ENCODE data around the gene FOXJ2.

DNA sequence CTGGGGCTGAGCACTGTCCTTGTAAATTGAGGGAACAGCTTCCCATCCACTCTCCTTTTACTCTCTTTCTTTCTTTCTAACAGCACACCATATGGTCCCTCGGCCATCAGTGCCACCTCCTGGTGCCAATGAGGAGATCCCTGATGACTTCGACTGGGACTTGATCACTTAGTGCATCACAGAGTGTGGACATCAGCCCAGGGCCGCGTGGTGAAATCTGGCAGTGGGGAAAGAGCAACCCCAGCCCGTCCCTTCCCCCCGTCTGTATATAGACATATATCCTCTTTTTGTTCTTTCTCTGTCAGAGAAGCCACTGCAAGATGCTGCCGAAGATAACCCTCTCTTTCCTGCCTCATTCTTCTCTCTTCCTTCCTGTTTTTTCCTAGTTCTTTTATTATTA, 20.2 kb downstream of the FOXJ2 start:
- TF ChIP-seq POLR2AphosphoS5 (IDR thresholded peaks at IDR 0.05; ENCODE audit: low read depth, low read length) (no peak), TAF1 (IDR thresholded peaks at IDR 0.05; ENCODE audit: borderline replicate concordance, low read depth, low read length) (no peak), POLR2A (IDR thresholded peaks at IDR 0.05; ENCODE audit: low read depth, low read length) (no peak)
